Measurements from ENCODE around the gene ADCY5.

DNA sequence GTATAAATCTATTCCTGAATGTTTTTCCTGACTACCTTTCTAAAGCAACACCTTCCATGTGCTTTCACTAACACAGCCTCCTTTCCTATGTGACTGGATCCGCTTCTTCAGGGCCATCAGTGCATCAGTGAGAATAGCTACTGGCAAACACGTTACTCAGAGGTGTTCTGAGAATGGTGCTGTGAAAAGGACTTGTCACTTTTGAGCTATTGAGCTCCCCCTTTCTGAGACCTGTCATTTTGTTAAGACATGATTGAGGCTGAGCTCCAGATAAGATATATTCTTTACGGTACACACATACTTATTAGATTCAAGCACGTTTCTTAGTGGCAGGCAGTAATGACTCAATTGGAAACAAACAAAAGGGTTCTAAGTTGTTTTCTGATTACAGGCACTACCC is 45.0 kb upstream of the ADCY5 start:
- TF ChIP-seq, protein P1, sequence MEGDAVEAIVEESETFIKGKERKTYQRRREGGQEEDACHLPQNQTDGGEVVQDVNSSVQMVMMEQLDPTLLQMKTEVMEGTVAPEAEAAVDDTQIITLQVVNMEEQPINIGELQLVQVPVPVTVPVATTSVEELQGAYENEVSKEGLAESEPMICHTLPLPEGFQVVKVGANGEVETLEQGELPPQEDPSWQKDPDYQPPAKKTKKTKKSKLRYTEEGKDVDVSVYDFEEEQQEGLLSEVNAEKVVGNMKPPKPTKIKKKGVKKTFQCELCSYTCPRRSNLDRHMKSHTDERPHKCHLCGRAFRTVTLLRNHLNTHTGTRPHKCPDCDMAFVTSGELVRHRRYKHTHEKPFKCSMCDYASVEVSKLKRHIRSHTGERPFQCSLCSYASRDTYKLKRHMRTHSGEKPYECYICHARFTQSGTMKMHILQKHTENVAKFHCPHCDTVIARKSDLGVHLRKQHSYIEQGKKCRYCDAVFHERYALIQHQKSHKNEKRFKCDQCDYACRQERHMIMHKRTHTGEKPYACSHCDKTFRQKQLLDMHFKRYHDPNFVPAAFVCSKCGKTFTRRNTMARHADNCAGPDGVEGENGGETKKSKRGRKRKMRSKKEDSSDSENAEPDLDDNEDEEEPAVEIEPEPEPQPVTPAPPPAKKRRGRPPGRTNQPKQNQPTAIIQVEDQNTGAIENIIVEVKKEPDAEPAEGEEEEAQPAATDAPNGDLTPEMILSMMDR (conservative IDR thresholded peaks at IDR 0.05) = no peak
- TF ChIP-seq EZH2 (IDR thresholded peaks at IDR 0.05; ENCODE audit: low read depth) = no peak
